Neural cell (in vitro differentiated cells): ENCODE results near the gene MUL1. TPM values are rescaled to one million over a fixed set of nuclear protein-coding genes. Genes with fewer than 3 reads are reported as not detected.
A peak's percentile ranks its signal among the peaks of the same experiment; 100 is the strongest.

ENCODE experiments used
- H2AFZ ChIP-seq: fragments of 200-600, 300-800 bp; sonication (generic), shearing (Covaris generic); 2 replicates; pipeline ENCODE4 v1.6.0; 2014; ENCODE audit warnings: low read depth, mild to moderate bottlenecking, antibody characterized with exemption, low read length, moderate library complexity
- H3F3A ChIP-seq: fragments of 200-600 bp; shearing (Covaris generic); 2 replicates; pipeline ENCODE4 v1.6.1; 2016; ENCODE audit warnings: mild to moderate bottlenecking, moderate library complexity, mixed read lengths, antibody characterized with exemption, low read length; ENCODE audit not compliant: insufficient read depth, poor library complexity, severe bottlenecking
- H3K27ac ChIP-seq: fragments of 200-600, 300-800 bp; sonication (generic), shearing (Covaris generic); 2 replicates; pipeline ENCODE4 v1.5.1; 2014; ENCODE audit warnings: mild to moderate bottlenecking, low read length, moderate library complexity
- H3K27me3 ChIP-seq: fragments of 300-800, 200-600 bp; sonication (generic), shearing (Covaris generic); 2 replicates; pipeline ENCODE4 v1.6.0; 2014; ENCODE audit warnings: mild to moderate bottlenecking, low read depth, low read length, moderate library complexity; ENCODE audit not compliant: insufficient read depth
- H3K36me3 ChIP-seq: fragments of 300-800, 200-600 bp; sonication (generic), shearing (Covaris generic); 2 replicates; pipeline ENCODE4 v1.5.1; 2014; ENCODE audit warnings: mild to moderate bottlenecking, antibody characterized with exemption, low read length, moderate library complexity; ENCODE audit not compliant: insufficient read depth
- H3K4me2 ChIP-seq: fragments of 300-800, 200-600 bp; sonication (generic), shearing (Covaris generic); 2 replicates; pipeline ENCODE4 v1.6.0; 2014; ENCODE audit warnings: mild to moderate bottlenecking, low read length
- H3K4me3 ChIP-seq: fragments of 300-800, 200-600 bp; sonication (generic), shearing (Covaris generic); 2 replicates; pipeline ENCODE4 v1.5.1; 2014; ENCODE audit warnings: mild to moderate bottlenecking, low read length, moderate library complexity
- H3K79me2 ChIP-seq: fragments of 200-600 bp; shearing (Covaris generic); replicated peaks from 2 replicates; pipeline ENCODE4 v1.6.0; 2014; ENCODE audit warnings: mild to moderate bottlenecking, low read length, moderate library complexity; ENCODE audit not compliant: insufficient read depth
- H3K9ac ChIP-seq: fragments of 300-800, 200-600 bp; sonication (generic), shearing (Covaris generic); 2 replicates; pipeline ENCODE4 v1.6.1; 2016; ENCODE audit warnings: mild to moderate bottlenecking, low read length, mixed read lengths
- H3K9me2 ChIP-seq: fragments of 200-600 bp; shearing (Covaris generic); 2 replicates; pipeline ENCODE4 v1.6.1; 2016; ENCODE audit warnings: mild to moderate bottlenecking, low read length, mixed read lengths; ENCODE audit not compliant: insufficient read depth
- H3K9me3 ChIP-seq: fragments of 200-600, 300-800 bp; sonication (generic), shearing (Covaris generic); 2 replicates; pipeline ENCODE4 v1.6.1; 2016; ENCODE audit warnings: mild to moderate bottlenecking, mixed run types, low read length, moderate library complexity, mixed read lengths
- H4K20me1 ChIP-seq: fragments of 200-600 bp; shearing (Covaris generic); 2 replicates; pipeline ENCODE4 v1.6.1; 2016; ENCODE audit warnings: mild to moderate bottlenecking, mixed run types; ENCODE audit not compliant: insufficient read depth
- EP300 ChIP-seq: fragments of 450-650 bp; conservative IDR thresholded peaks from 2 replicates; pipeline ENCODE4 v1.6.1; 2014; ENCODE audit warnings: antibody characterized with exemption, mild to moderate bottlenecking, moderate library complexity; ENCODE audit not compliant: poor library complexity, severe bottlenecking
- EZH2 ChIP-seq: fragments of 200-600, 300-800 bp; shearing (Covaris generic), sonication (generic); IDR thresholded peaks from 2 replicates; pipeline ENCODE4 v1.6.1; 2014; ENCODE audit warnings: antibody characterized with exemption, low read length, borderline replicate concordance, mild to moderate bottlenecking; ENCODE audit not compliant: insufficient read depth, poor library complexity, severe bottlenecking
- MXI1 ChIP-seq: fragments of 450-650 bp; conservative IDR thresholded peaks from 2 replicates; pipeline ENCODE4 v1.6.1; 2014; ENCODE audit warnings: antibody characterized with exemption, mild to moderate bottlenecking; ENCODE audit not compliant: poor library complexity, severe bottlenecking
- POLR2AphosphoS5 ChIP-seq: IDR thresholded peaks from 2 replicates; pipeline ENCODE4 v1.6.1; 2012
- RAD21 ChIP-seq: fragments of 450-650 bp; conservative IDR thresholded peaks from 2 replicates; pipeline ENCODE4 v1.6.1; 2014; ENCODE audit warnings: antibody characterized with exemption, mild to moderate bottlenecking, moderate library complexity
- SMC3 ChIP-seq: fragments of 450-650 bp; conservative IDR thresholded peaks from 2 replicates; pipeline ENCODE4 v1.6.1; 2014; ENCODE audit warnings: antibody characterized with exemption, mild to moderate bottlenecking, moderate library complexity; ENCODE audit not compliant: poor library complexity
- TAF1 ChIP-seq: IDR thresholded peaks from 2 replicates; pipeline ENCODE4 v1.6.1; 2012; ENCODE audit warnings: low read depth
- polyA plus RNA-seq: library from polyadenylated mRNA; depleted of rRNA; stranded (reverse); fragments of >200 nt; gene quantifications from 2 replicates; pipeline ENCODE4 v1.2.3, GENCODE V29; 2014
- TF ChIP-seq, protein P1 (sequence below): fragments of 450-650 bp; IDR thresholded peaks from 2 replicates; pipeline ENCODE4 v1.5.1; 2014; ENCODE audit warnings: antibody characterized with exemption, mild to moderate bottlenecking, moderate library complexity; ENCODE audit not compliant: poor library complexity, severe bottlenecking
- TF ChIP-seq, protein P2 (sequence below): IDR thresholded peaks from 2 replicates; pipeline ENCODE4 v1.6.1; 2012; ENCODE audit warnings: borderline replicate concordance

Gene MUL1
- polyA plus RNA-seq, 1 donor from 2014 or later = 13.5 TPM

DNA sequence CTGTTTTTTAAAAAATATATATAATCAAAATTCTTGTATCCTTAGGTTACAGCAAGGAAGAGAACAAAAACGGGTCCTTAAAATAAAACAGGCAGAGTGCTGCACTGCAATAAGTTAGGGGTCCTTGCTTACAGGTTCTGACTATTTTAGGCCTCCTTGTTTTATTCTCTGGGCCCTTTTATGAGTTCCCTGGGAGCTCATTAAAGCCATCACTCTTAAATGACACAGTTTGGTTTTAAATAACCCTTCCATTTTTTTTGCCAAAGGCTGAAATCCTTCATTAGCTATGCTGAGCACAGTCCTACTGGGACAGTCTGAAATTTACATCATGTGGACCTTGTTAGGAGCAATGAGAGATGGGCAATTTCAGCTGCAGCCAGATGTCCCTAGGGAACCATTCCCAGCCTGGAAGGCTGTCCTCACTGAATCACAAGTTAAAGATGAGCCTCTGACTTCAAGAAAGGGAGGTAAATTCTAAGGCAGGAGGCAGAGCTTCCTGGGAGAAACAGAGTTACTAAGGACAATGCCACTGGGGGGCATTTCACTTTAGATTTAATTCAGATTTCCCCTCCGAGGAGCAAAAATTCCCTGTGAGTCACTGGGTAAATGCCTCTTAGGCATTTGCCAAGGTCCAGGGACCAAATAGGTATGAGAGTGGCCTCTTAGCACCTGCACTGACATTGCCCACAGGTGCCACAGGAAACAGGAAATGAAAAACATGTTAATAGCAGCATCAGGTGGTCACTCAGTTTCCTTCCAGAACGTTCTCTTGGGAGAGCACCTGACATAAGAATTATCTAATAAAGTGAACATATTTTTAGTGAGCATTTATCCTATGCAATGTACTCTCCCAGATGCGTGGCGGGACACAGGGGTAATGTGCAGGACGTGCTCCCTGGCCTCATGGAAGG lies 3.8 kb upstream of the MUL1 start:
- no peaks in the 10 kb centered on the region for H4K20me1 ChIP-seq
- no peaks in the 10 kb centered on the region for H3F3A ChIP-seq
- H2AFZ ChIP-seq = no peak overlapping the region
- H3K27me3 ChIP-seq = no peaks in the 10 kb centered on the region
- no peak overlapping the region for H3K4me2 ChIP-seq
- peaks cover 12% of the 10 kb centered on the region for H3K79me2 ChIP-seq
- no peaks in the 10 kb centered on the region for H3K9me3 ChIP-seq
- no peak overlapping the region for H3K27ac ChIP-seq
- H3K4me3 ChIP-seq = no peak overlapping the region
- H3K9ac ChIP-seq = no peak overlapping the region
- TF ChIP-seq, protein P1, sequence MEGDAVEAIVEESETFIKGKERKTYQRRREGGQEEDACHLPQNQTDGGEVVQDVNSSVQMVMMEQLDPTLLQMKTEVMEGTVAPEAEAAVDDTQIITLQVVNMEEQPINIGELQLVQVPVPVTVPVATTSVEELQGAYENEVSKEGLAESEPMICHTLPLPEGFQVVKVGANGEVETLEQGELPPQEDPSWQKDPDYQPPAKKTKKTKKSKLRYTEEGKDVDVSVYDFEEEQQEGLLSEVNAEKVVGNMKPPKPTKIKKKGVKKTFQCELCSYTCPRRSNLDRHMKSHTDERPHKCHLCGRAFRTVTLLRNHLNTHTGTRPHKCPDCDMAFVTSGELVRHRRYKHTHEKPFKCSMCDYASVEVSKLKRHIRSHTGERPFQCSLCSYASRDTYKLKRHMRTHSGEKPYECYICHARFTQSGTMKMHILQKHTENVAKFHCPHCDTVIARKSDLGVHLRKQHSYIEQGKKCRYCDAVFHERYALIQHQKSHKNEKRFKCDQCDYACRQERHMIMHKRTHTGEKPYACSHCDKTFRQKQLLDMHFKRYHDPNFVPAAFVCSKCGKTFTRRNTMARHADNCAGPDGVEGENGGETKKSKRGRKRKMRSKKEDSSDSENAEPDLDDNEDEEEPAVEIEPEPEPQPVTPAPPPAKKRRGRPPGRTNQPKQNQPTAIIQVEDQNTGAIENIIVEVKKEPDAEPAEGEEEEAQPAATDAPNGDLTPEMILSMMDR = no peak
- TF ChIP-seq, protein P2, sequence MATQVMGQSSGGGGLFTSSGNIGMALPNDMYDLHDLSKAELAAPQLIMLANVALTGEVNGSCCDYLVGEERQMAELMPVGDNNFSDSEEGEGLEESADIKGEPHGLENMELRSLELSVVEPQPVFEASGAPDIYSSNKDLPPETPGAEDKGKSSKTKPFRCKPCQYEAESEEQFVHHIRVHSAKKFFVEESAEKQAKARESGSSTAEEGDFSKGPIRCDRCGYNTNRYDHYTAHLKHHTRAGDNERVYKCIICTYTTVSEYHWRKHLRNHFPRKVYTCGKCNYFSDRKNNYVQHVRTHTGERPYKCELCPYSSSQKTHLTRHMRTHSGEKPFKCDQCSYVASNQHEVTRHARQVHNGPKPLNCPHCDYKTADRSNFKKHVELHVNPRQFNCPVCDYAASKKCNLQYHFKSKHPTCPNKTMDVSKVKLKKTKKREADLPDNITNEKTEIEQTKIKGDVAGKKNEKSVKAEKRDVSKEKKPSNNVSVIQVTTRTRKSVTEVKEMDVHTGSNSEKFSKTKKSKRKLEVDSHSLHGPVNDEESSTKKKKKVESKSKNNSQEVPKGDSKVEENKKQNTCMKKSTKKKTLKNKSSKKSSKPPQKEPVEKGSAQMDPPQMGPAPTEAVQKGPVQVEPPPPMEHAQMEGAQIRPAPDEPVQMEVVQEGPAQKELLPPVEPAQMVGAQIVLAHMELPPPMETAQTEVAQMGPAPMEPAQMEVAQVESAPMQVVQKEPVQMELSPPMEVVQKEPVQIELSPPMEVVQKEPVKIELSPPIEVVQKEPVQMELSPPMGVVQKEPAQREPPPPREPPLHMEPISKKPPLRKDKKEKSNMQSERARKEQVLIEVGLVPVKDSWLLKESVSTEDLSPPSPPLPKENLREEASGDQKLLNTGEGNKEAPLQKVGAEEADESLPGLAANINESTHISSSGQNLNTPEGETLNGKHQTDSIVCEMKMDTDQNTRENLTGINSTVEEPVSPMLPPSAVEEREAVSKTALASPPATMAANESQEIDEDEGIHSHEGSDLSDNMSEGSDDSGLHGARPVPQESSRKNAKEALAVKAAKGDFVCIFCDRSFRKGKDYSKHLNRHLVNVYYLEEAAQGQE = no peak
- TF ChIP-seq MXI1 (no peak), POLR2AphosphoS5 (no peak), SMC3 (no peak), RAD21 (no peak), TAF1 (no peak), EZH2 (no peak), EP300 (no peak)
- no peaks in the 10 kb centered on the region for H3K36me3 ChIP-seq
- no peaks in the 10 kb centered on the region for H3K9me2 ChIP-seq

DNA sequence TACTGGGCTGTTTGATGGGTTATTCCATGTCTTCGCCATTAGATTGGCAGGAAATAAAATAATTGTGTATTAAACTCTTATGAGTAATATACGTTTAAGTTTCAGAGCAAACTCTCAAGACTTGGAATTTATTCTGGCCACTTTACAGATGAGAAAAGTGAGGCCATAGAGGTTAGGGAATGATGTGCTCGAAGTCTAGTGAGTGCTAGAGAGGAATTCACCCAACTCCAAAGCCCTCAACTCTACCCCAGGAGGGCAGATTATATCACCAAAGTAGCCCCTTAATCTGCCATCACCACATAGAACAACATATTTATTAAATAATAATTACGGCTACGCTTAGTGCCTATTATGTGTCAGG lies 440 bp upstream of the MUL1 start:
- Histone ChIP-seq H3K36me3 (no peaks in the 10 kb centered on the region), H3K9me2 (no peaks in the 10 kb centered on the region), H3K9me3 (no peaks in the 10 kb centered on the region), H3K27me3 (no peaks in the 10 kb centered on the region), H3F3A (no peaks in the 10 kb centered on the region), H3K79me2 (peaks cover 37% of the 10 kb centered on the region), H4K20me1 (no peaks in the 10 kb centered on the region), H3K4me2 (peak overlapping the region; percentile 70), H3K27ac (peak overlapping the region; percentile 74), H3K4me3 (peak overlapping the region; percentile 90), H3K9ac (peak overlapping the region; percentile 93), H2AFZ (peak overlapping the region; percentile 96)
- TF ChIP-seq, protein P1 = no peak
- no peak for TF ChIP-seq SMC3
- TF ChIP-seq TAF1 = no peak
- no peak for TF ChIP-seq EZH2
- TF ChIP-seq EP300 = no peak
- no peak for TF ChIP-seq MXI1
- TF ChIP-seq, protein P2 = no peak
- no peak for TF ChIP-seq RAD21
- TF ChIP-seq POLR2AphosphoS5 = no peak
